ENCODE measurements around the gene SH3GL1.

- TF ChIP-seq CTCF (conservative IDR thresholded peaks at IDR 0.05; ENCODE audit: low read depth, low read length), result no peak
- no peak for TF ChIP-seq EZH2phosphoT487 (IDR thresholded peaks at IDR 0.05; ENCODE audit: borderline replicate concordance, low read length)
- no peak for TF ChIP-seq EZH2 (IDR thresholded peaks at IDR 0.05; ENCODE audit: low read length, unreplicated experiment)
These were observed 50.2 kb downstream of the SH3GL1 start for GRCh38 chr19:4350111-4350510.
